Muscle of leg (tissue), 11 donors: ENCODE data around the gene SKOR1. TPM values are rescaled to one million over a fixed set of nuclear protein-coding genes. Genes with fewer than 3 reads are reported as not detected.

Experiments used
- DNase-seq: peaks from one replicate; pipeline ENCODE4 v3.0.0; 2013
- H3K27ac ChIP-seq: one replicate; pipeline ENCODE4 v1.5.1; 2013; ENCODE audit warnings: mild to moderate bottlenecking, low read length, control low read depth
- H3K27me3 ChIP-seq: one replicate; pipeline ENCODE4 v1.6.1; 2013; ENCODE audit warnings: low read length; ENCODE audit not compliant: control insufficient read depth, insufficient read depth
- H3K36me3 ChIP-seq: one replicate; pipeline ENCODE4 v1.6.1; 2013; ENCODE audit warnings: low read length; ENCODE audit not compliant: control insufficient read depth, insufficient read depth
- H3K4me1 ChIP-seq: one replicate; pipeline ENCODE4 v1.6.1; 2013; ENCODE audit warnings: low read length; ENCODE audit not compliant: control insufficient read depth, insufficient read depth
- H3K4me3 ChIP-seq: one replicate; pipeline ENCODE4 v1.5.1; 2013; ENCODE audit warnings: low read length, control low read depth
- H3K9me3 ChIP-seq: replicated peaks from 2 replicates; pipeline ENCODE4 v1.6.1; 2013; ENCODE audit warnings: low read depth, low read length; ENCODE audit not compliant: control insufficient read depth
- WGBS: methylation state at CpG from one replicate; pipeline ENCODE4 v1.1.5; 2013; ENCODE audit warnings: missing lambda C conversion rate; ENCODE audit not compliant: insufficient coverage; 5-methylcytosine and 5-hydroxymethylcytosine counted together
- polyA plus RNA-seq, 8 donors: library from polyadenylated mRNA; unstranded; fragments of 120-200 nt; gene quantifications; one replicate each; pipeline versions ENCODE4 v1.2.1 to v1.2.3, GENCODE V29; 2013; ENCODE audit warnings: inconsistent platforms in 1 of 8, low replicate concordance in 1 of 8; ENCODE audit not compliant: insufficient read length in 8 of 8, insufficient read depth in 1 of 8
- total RNA-seq: library from RNA; stranded (reverse); fragments of 120-200 nt; gene quantifications from one replicate; pipeline ENCODE4 v1.2.4, GENCODE V29; 2013

SKOR1 gene
- total and polyA plus RNA-seq, 9 donors = 0.31 to 0.67 (median 0.43) TPM

GRCh38 chr15:67850336-67850735, 25.0 kb downstream of the SKOR1 start:
- no peak for DNase-seq
- Histone ChIP-seq H3K9me3 (peaks cover 4% of the 10 kb centered on the region), H3K27ac (no peak overlapping the region), H3K4me3 (no peak overlapping the region), H3K4me1 (no peaks in the 10 kb centered on the region), H3K36me3 (no peaks in the 10 kb centered on the region), H3K27me3 (no peaks in the 10 kb centered on the region)
- 32% methylated on average over 7 of the region's 7 CpGs for WGBS

GRCh38 chr15:67850994-67851571, 25.8 kb downstream of the SKOR1 start:
- no peaks in the 10 kb centered on the region for H3K27me3 ChIP-seq
- WGBS = no CpG with 5 or more reads among the region's 4 CpGs
- H3K4me3 ChIP-seq = no peak overlapping the region
- H3K9me3 ChIP-seq = peaks cover 4% of the 10 kb centered on the region
- no peak overlapping the region for H3K27ac ChIP-seq
- no peaks in the 10 kb centered on the region for H3K4me1 ChIP-seq
- no peak for DNase-seq
- no peaks in the 10 kb centered on the region for H3K36me3 ChIP-seq

DNA sequence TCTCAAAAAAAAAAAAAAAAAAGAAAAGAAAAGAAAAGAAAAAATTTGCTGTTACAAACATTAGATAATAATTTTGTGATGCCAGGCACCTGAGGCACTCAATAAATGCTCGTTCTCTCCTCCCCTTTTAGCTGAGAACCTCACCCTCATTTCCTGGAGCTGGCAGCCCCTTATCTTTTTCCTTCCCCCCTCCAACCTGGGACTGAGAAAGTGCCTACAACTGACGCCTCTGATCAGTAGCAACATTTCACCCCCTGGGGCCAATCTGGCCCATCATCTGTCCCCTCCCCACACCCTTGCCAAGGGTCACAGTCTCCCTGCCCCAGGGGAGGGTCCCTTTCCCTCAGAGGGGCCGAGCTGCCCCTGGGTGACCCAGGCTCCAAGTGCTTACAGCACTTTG, 27.1 kb downstream of the SKOR1 start:
- 86% methylated on average over 1 of the region's 3 CpGs for WGBS
- Histone ChIP-seq H3K4me1 (no peaks in the 10 kb centered on the region), H3K4me3 (no peak overlapping the region), H3K27ac (no peak overlapping the region), H3K36me3 (no peaks in the 10 kb centered on the region), H3K27me3 (no peaks in the 10 kb centered on the region), H3K9me3 (peaks cover 4% of the 10 kb centered on the region)
- no peak for DNase-seq

- H3K4me1 ChIP-seq = no peaks in the 10 kb centered on the region
- no peaks in the 10 kb centered on the region for H3K36me3 ChIP-seq
- no peaks in the 10 kb centered on the region for H3K27me3 ChIP-seq
- H3K9me3 ChIP-seq = peaks cover 4% of the 10 kb centered on the region
- no CpG with 5 or more reads among the region's 3 CpGs for WGBS
- DNase-seq = no peak
- H3K4me3 ChIP-seq = no peak overlapping the region
- no peak overlapping the region for H3K27ac ChIP-seq
Observed at GRCh38 chr15:67853454-67853853, 28.1 kb downstream of the SKOR1 start.

- 80% methylated on average over 1 of the region's 1 CpG for WGBS
- H3K4me3 ChIP-seq = no peak overlapping the region
- H3K4me1 ChIP-seq = no peaks in the 10 kb centered on the region
- H3K36me3 ChIP-seq = no peaks in the 10 kb centered on the region
- no peaks in the 10 kb centered on the region for H3K27me3 ChIP-seq
- no peak for DNase-seq
- no peak overlapping the region for H3K27ac ChIP-seq
- H3K9me3 ChIP-seq = peaks cover 3% of the 10 kb centered on the region
Observed at GRCh38 chr15:67854358-67854757, 29.0 kb downstream of the SKOR1 start.

- WGBS = 52% methylated on average over 2 of the region's 3 CpGs
- DNase-seq = no peak
Observed at GRCh38 chr15:67855842-67856241, 30.5 kb downstream of the SKOR1 start.

GRCh38 chr15:67857220-67857619, 31.9 kb downstream of the SKOR1 start:
- WGBS = 69% methylated on average over 2 of the region's 3 CpGs
- Histone ChIP-seq H3K27me3 (no peaks in the 10 kb centered on the region), H3K27ac (no peak overlapping the region), H3K9me3 (no peaks in the 10 kb centered on the region), H3K4me1 (no peaks in the 10 kb centered on the region), H3K4me3 (no peak overlapping the region), H3K36me3 (no peaks in the 10 kb centered on the region)
- no peak for DNase-seq

More at GRCh38 chr15:67855842-67856241, 30.5 kb downstream of the SKOR1 start:
- Histone ChIP-seq H3K9me3 (no peaks in the 10 kb centered on the region), H3K27ac (no peak overlapping the region), H3K27me3 (no peaks in the 10 kb centered on the region), H3K36me3 (no peaks in the 10 kb centered on the region), H3K4me1 (no peaks in the 10 kb centered on the region), H3K4me3 (no peak overlapping the region)

GRCh38 chr15:67859331-67859946, 34.1 kb downstream of the SKOR1 start:
- no peak for DNase-seq
- WGBS = 46% methylated on average over 3 of the region's 5 CpGs
- Histone ChIP-seq H3K9me3 (no peaks in the 10 kb centered on the region), H3K4me1 (peaks cover 6% of the 10 kb centered on the region), H3K27ac (no peak overlapping the region), H3K4me3 (no peak overlapping the region), H3K36me3 (no peaks in the 10 kb centered on the region), H3K27me3 (peaks cover 2% of the 10 kb centered on the region)

DNA sequence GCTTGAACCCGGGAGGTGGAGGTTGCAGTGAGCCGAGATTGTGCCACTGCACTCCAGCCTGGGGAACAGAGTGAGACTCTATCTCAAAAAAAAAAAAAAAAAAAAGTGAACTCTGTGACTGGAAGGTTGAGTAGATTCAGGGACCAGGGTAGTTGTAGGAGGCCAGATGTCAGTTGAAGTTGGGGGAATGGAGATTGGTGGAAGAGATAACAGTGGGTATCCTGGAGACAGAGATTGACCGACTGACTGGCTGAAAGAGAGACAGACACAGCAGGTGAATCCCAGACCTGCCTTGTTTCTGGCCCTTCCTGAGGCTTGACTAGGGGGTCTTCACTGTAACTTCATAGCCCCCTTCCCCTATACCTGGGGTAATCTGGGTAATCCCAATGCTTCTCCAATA, 36.7 kb downstream of the SKOR1 start:
- no peaks in the 10 kb centered on the region for H3K36me3 ChIP-seq
- H3K4me3 ChIP-seq = no peak overlapping the region
- 90% methylated on average over 2 of the region's 3 CpGs for WGBS
- H3K27ac ChIP-seq = no peak overlapping the region
- peaks cover 6% of the 10 kb centered on the region for H3K4me1 ChIP-seq
- H3K9me3 ChIP-seq = no peaks in the 10 kb centered on the region
- H3K27me3 ChIP-seq = peaks cover 6% of the 10 kb centered on the region
- no peak for DNase-seq

- peaks cover 6% of the 10 kb centered on the region for H3K27me3 ChIP-seq
- DNase-seq = no peak
- H3K4me1 ChIP-seq = peaks cover 6% of the 10 kb centered on the region
- no peak overlapping the region for H3K27ac ChIP-seq
- peak overlapping the region; percentile 37 for H3K4me3 ChIP-seq
- H3K36me3 ChIP-seq = no peaks in the 10 kb centered on the region
- H3K9me3 ChIP-seq = no peaks in the 10 kb centered on the region
- 39% methylated on average over 11 of the region's 16 CpGs for WGBS
Observed at GRCh38 chr15:67862750-67863441, 37.6 kb downstream of the SKOR1 start.
